ENCODE data around the gene BEND3. TPM values are rescaled to one million over a fixed set of nuclear protein-coding genes. Genes with fewer than 3 reads are reported as not detected.
"Not testable (repeated sequence)": the region's sequence is repeated elsewhere in the genome, so short reads cannot be mapped to it uniquely, and the experiment has no call there.

BEND3 gene
- polyA plus RNA-seq, 3 donors from 2014 or later = 0.04 to 0.46 (median 0.17) TPM

DNA sequence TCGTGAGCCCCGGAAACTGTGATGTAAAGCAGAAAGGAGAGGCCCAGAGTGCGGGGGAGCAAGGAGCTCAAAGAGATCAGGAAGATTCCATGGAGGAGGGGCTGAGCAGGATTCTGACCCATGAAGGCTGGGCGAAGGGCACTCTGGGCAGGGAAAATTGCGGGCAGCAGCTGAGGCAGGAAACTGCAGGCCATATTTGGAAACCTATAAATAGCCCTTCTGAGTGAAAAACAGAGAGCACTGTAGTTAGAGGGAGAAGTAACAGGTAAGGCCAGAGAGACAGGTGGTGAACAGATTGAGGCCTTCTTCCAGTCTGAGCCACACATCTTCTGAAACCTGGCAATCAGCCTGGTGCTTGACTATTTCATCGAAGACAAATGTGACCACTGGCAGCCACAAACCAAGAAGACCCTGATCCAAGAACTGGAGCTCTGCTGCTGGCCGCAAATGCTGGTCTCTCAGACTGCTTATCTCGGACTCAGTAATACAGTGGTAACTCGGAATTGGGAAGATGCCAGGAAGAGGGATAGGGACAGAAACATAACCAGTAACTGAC, 14.1 kb upstream of the BEND3 start:
- Mint-ChIP-seq H3K4me1 (no peaks in the 10 kb centered on the region), H3K9me3 (peaks cover 0 to 1% (median 0%) of the 10 kb centered on the region in 6 donors), H3K36me3 (no peaks in the 10 kb centered on the region), H3K27ac (no peak overlapping the region), H3K27me3 (ENCODE audit: low read depth in 3 of 3) (peaks cover 0 to 2% (median 2%) of the 10 kb centered on the region in 3 donors), H3K4me3 (no peak overlapping the region)
- no peak for DNase-seq

DNA sequence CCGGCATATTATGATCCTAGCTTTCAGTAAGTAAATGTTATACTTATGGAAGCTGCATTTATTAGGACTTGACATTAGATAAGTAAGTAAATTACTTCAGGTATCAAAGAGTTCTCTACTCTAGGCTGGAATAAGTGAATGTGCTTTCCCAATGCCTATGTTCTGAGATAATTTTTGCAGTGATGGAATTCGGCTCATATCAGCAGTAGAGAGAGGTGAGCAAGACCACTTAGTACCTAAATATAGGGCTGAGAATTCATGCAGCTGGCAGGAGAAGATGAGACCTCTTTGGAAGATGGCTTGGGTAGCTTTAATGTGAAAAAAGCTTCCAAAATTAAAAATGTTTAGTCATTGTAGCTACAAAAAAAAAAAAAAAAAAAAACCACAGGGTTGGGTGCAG, 13.3 kb upstream of the BEND3 start:
- no peak for DNase-seq
- no peak overlapping the region for H3K27ac Mint-ChIP-seq
- peaks cover 0 to 1% (median 0%) of the 10 kb centered on the region in 6 donors for H3K9me3 Mint-ChIP-seq
- no peaks in the 10 kb centered on the region for H3K4me1 Mint-ChIP-seq
- H3K27me3 Mint-ChIP-seq (ENCODE audit: low read depth in 3 of 3) = peaks cover 0 to 2% (median 2%) of the 10 kb centered on the region in 3 donors
- no peaks in the 10 kb centered on the region for H3K36me3 Mint-ChIP-seq
- H3K4me3 Mint-ChIP-seq = no peak overlapping the region

DNA sequence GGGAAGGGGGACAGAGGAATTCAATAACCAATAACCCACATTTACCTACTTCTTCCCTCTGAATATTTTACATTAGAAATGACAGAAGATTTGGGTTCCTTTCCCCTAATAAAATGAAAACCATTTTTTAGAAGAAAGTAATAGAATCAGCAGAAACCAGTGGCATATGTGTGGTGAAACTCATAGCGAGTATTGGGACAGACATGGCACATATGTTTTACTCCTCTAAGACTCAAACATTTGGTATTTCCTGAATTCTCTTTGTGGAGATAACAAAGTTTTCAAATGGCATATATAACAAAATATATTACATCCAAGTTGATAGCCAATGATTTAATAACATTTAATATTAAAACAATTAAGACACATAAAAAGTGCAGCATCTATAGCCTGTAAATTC, 12.9 kb upstream of the BEND3 start:
- H3K4me3 Mint-ChIP-seq = no peak overlapping the region
- DNase-seq = no peak
- H3K27me3 Mint-ChIP-seq (ENCODE audit: low read depth in 3 of 3) = peaks cover 0 to 2% (median 2%) of the 10 kb centered on the region in 3 donors
- H3K27ac Mint-ChIP-seq = no peak overlapping the region
- H3K9me3 Mint-ChIP-seq = peaks cover 0 to 1% (median 0%) of the 10 kb centered on the region in 6 donors
- no peaks in the 10 kb centered on the region for H3K36me3 Mint-ChIP-seq
- H3K4me1 Mint-ChIP-seq = no peaks in the 10 kb centered on the region

DNA sequence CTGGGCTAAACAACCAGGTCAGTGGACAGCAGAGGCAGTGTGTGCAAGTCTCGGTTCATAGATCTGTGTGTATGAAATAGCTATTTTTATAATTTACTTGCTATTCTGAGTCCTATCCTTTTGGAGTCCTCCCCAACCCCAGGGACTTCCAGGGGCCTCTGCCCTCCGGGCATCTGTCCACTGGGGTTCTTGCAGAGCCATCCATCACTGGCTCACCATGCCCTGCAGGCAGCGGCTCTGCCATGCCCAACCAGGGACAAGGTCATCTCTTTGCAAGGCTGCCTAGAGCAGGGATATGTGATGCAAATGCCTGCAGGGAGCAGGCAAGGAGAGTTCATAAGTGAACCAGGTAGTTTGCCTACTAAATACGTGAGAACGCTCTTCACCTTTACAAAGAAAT, 10.5 kb upstream of the BEND3 start:
- Mint-ChIP-seq H3K4me1 (no peaks in the 10 kb centered on the region), H3K4me3 (no peak overlapping the region), H3K27me3 (ENCODE audit: low read depth in 3 of 3) (peaks cover 0 to 2% (median 0%) of the 10 kb centered on the region in 3 donors), H3K27ac (no peak overlapping the region), H3K36me3 (no peaks in the 10 kb centered on the region), H3K9me3 (no peaks in the 10 kb centered on the region)
- DNase-seq = no peak

DNA sequence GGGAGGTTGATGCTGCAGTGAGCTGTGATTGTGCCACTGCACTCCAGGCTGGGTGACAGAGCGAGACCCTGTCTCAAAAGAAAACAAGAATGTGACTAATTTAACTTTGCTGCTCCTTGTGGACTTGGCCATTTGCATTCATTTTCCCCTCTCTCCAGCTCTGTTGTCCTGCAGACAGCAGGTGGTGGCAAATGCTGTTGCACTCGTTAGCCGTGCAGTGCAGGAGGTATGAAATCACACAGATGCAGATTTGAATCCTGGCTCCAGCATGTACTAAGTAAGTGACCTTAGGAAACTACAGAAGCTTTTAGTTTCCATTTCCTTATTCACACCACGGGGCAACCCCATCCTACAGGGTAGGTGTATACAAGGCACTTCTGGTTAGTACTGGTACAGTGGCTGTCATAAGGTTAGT, 9.6 kb upstream of the BEND3 start:
- DNase-seq = no peak
- H3K9me3 Mint-ChIP-seq = no peaks in the 10 kb centered on the region
- H3K27ac Mint-ChIP-seq = no peak overlapping the region
- H3K4me1 Mint-ChIP-seq = no peaks in the 10 kb centered on the region
- H3K27me3 Mint-ChIP-seq (ENCODE audit: low read depth in 3 of 3) = peaks cover 0 to 2% (median 0%) of the 10 kb centered on the region in 3 donors
- no peaks in the 10 kb centered on the region for H3K36me3 Mint-ChIP-seq
- H3K4me3 Mint-ChIP-seq = no peak overlapping the region

DNA sequence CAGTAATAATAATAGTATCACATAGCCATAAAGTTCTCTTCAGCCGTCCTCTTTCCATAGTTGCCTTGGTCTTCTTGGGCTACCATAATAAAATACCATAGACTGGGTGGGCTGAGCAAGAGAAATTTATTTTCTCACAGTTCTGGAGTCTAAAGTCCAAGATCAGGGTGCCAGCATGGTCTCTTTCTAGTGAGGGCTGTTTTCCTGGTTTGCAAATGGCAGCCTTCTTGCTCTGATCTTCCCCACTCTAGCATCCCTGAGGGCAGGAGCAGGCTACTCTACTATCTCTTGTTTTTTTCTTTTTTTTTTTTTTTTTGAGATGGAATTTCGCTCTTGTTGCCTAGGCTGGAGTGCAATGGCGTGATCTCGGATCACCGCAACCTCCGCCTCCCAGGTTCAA, 8.2 kb upstream of the BEND3 start:
- H3K27ac Mint-ChIP-seq = no peak overlapping the region
- H3K4me1 Mint-ChIP-seq = no peaks in the 10 kb centered on the region
- H3K4me3 Mint-ChIP-seq = no peak overlapping the region
- no peaks in the 10 kb centered on the region for H3K36me3 Mint-ChIP-seq
- peaks cover 0 to 2% (median 0%) of the 10 kb centered on the region in 3 donors for H3K27me3 Mint-ChIP-seq (ENCODE audit: low read depth in 3 of 3)
- DNase-seq = no peak
- H3K9me3 Mint-ChIP-seq = no peaks in the 10 kb centered on the region

DNA sequence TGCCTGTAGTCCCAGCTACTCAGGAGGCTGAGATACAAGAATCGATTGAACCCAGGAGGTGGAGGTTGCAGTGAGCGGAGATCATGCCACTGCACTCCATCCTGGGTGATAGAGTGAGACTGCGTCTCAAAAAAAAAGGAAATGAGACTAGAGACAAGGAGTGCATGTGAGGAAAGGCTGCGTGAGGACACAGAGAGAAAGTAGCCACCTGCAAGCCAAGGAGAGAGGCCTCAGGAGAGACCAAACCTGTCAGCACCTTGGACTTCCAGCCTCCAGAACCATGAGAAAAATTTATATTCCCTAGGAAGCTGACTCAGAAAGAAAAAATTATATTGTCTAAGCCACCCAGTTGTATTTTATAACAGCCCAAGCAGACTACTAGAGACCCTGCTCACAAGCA, 7.4 kb upstream of the BEND3 start:
- Mint-ChIP-seq H3K4me3 (no peak overlapping the region), H3K27ac (no peak overlapping the region), H3K36me3 (no peaks in the 10 kb centered on the region), H3K4me1 (no peaks in the 10 kb centered on the region), H3K9me3 (no peaks in the 10 kb centered on the region), H3K27me3 (ENCODE audit: low read depth in 3 of 3) (peaks cover 0 to 2% (median 0%) of the 10 kb centered on the region in 3 donors)
- DNase-seq = no peak

DNA sequence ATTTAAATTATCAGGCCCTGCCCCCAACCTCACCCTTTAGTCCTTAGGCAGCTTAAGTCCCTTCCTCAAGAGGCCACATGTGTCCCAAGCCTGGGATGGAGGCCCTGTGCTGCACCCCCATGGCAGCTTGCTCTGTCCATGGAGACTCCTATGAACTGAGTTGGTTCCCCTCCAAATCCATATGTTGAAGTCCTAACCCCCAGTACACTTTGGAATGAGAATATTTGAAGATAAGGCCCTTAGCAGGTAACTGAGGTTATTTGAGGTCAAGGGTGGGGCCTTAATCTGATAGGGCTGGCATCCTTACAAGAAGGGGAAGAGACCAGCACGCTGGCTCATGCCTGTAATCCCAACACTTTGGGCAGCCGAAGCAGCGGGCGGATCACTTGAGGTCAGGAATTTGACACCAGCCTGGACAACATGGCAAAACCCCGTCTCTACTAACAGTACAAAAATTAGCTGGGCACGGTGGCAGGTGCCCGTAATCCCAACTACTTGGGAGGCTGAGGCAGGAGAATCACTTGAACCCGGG, 6.7 kb upstream of the BEND3 start:
- H3K27me3 Mint-ChIP-seq (ENCODE audit: low read depth in 3 of 3) = peaks cover 0 to 3% (median 2%) of the 10 kb centered on the region in 3 donors
- H3K9me3 Mint-ChIP-seq = no peaks in the 10 kb centered on the region
- H3K36me3 Mint-ChIP-seq = no peaks in the 10 kb centered on the region
- no peak for DNase-seq
- no peak overlapping the region for H3K27ac Mint-ChIP-seq
- H3K4me1 Mint-ChIP-seq = no peaks in the 10 kb centered on the region
- no peak overlapping the region for H3K4me3 Mint-ChIP-seq

DNA sequence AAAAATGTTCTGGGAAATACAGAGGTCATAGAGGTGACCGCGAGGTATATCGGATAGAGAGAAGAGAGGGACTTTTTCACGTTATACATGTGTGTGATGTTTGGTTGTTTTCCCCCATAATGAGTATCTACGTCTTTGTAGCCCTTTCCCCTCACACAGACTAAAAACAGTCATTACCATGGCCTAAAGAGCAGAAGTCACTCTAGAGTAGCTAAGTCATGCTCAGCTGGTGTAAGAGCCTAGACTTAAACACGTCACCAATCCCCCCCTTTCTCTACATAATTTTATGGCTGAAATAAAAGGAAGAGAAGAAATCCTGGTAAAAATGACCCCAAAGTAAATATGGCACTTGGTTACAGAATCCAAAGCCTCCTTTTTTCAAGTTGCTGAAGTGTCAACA, 6.0 kb upstream of the BEND3 start:
- H3K4me3 Mint-ChIP-seq = no peak overlapping the region
- peaks cover 4 to 7% (median 4%) of the 10 kb centered on the region in 3 donors for H3K27me3 Mint-ChIP-seq (ENCODE audit: low read depth in 3 of 3)
- no peak for DNase-seq
- no peaks in the 10 kb centered on the region for H3K9me3 Mint-ChIP-seq
- no peak overlapping the region for H3K27ac Mint-ChIP-seq
- peaks cover 6 to 7% of the 10 kb centered on the region in 2 donors for H3K4me1 Mint-ChIP-seq
- no peaks in the 10 kb centered on the region for H3K36me3 Mint-ChIP-seq

DNA sequence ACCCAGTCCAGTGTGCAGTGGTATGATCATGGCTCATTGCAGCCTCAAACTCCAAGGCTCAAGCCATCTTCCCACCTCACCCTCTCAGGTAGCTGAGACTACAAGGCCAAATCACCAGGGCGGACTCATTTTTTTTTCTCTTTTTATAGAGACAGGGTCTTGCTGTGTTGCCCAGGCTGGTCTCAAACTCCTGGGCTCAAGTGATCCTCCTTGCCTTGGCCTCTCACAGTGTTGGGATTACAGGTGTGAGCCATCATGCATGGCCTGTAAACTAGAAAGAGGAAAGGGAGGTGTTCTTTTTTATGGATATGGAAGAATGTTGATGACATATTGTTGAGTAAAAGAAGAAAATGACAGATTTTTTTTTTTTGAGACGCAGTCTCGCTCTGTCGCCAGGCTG, 5.1 kb upstream of the BEND3 start:
- Mint-ChIP-seq H3K36me3 (no peaks in the 10 kb centered on the region), H3K9me3 (no peaks in the 10 kb centered on the region), H3K4me3 (no peak overlapping the region), H3K27me3 (ENCODE audit: low read depth in 3 of 3) (peaks cover 6 to 11% (median 10%) of the 10 kb centered on the region in 3 donors), H3K27ac (no peak overlapping the region), H3K4me1 (peaks cover 10 to 12% of the 10 kb centered on the region in 2 donors)
- no peak for DNase-seq

DNA sequence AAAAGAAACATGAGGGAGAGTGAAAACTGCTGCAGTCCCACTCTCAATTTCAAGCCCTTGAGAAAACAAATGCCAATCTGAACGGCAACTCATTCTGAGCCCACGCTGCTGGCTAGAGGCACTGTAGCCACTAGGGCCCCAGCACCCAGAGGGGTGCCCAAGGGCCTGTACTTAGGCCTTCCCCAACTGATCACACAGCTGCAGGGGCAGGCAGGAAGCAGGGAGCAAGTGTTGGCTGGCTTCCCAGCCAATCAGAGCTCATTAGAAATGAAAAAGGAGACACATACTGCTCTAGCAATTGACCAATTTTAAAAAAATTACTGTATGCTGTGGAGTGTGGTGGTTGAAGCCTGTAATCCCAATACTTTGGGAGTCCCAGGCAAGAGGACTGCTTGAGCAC, 3.7 kb upstream of the BEND3 start:
- no peaks in the 10 kb centered on the region for H3K36me3 Mint-ChIP-seq
- DNase-seq = no peak
- peaks cover 11 to 13% of the 10 kb centered on the region in 2 donors for H3K4me1 Mint-ChIP-seq
- no peaks in the 10 kb centered on the region for H3K9me3 Mint-ChIP-seq
- H3K27ac Mint-ChIP-seq = no peak overlapping the region
- H3K27me3 Mint-ChIP-seq (ENCODE audit: low read depth in 3 of 3) = peaks cover 6 to 11% (median 10%) of the 10 kb centered on the region in 3 donors
- no peak overlapping the region for H3K4me3 Mint-ChIP-seq

DNA sequence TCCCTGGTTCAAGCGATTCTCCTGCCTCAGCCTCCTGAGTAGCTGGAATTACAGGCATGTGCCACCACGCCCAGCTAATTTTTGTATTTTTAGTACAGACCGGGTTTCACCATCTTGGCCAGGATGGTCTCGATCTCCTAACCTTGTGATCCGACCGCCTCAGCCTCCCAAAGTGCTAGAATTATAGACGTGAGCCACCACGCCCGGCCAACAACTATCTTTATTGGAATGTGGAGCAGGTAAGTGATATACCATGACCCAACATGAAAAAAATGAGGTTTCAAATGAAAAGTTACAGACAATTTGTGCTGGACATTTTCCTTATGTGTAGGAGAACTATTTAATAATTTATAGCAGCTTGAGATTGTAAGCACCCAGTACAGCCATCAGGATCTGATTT, 3.2 kb upstream of the BEND3 start:
- H3K9me3 Mint-ChIP-seq, H3K36me3 Mint-ChIP-seq, H3K27ac Mint-ChIP-seq, DNase-seq, H3K4me3 Mint-ChIP-seq: not testable (repeated sequence)
- peaks cover 7 to 12% (median 11%) of the 10 kb centered on the region in 3 donors for H3K27me3 Mint-ChIP-seq (ENCODE audit: low read depth in 3 of 3)
- H3K4me1 Mint-ChIP-seq = peaks cover 13 to 17% of the 10 kb centered on the region in 2 donors

DNA sequence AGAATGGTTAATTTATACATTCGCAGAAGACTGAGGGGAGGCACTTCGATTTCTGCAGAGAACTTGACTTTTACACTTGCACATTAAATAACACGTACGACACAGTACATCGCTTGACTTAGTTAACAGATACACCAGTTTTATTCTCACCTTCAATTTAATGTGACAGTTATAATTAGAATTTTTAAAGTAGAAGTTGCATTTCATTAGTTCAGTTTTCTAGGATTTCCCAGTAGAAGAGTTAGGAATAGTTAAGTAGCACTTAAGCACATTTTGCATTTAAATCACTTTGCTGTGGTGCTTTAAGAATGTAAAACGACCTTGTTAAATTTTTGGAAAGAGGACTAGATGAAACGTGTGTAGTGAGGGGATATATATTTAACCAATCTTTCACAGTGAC, 1.6 kb upstream of the BEND3 start:
- Mint-ChIP-seq H3K4me1 (peaks cover 14 to 21% of the 10 kb centered on the region in 2 donors), H3K36me3 (no peaks in the 10 kb centered on the region), H3K4me3 (peak overlapping the region in 4 of 5 donors; percentile 83 to 87 (median 86)), H3K27me3 (ENCODE audit: low read depth in 3 of 3) (peaks cover 9 to 12% (median 11%) of the 10 kb centered on the region in 3 donors), H3K9me3 (no peaks in the 10 kb centered on the region), H3K27ac (no peak overlapping the region)
- no peak for DNase-seq

DNA sequence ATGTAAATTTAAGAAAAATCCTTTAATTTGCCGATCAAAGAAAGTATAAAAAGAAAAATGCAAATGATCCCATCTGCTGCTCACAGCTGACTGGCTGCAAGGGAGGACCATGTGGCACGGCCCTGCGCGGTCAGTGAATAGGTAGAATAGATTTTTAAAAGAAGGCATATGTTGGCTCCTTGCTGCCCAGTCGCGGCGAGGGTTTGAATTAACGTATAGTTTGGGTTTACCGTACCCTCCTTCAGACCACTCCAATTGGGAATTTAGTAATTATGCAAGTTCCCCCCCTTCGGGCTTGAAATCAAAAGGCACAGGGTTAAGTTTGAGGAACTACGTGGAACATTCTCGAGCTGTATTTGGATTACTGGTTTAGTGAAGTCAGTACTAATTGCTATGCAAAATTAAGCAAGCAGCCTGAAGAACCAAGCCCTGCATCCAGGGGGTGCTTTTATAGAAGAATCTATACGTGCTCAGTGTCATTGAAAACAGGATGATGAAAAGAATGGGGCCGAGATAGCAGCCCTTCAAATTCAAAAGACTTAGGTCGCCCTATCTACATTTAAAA, 1.1 kb upstream of the BEND3 start:
- Mint-ChIP-seq H3K4me1 (peaks cover 14 to 21% of the 10 kb centered on the region in 2 donors), H3K27ac (no peak overlapping the region), H3K9me3 (no peaks in the 10 kb centered on the region), H3K27me3 (ENCODE audit: low read depth in 3 of 3) (peaks cover 9 to 12% (median 11%) of the 10 kb centered on the region in 3 donors), H3K4me3 (peak overlapping the region; percentile 83 to 87 (median 85)), H3K36me3 (no peaks in the 10 kb centered on the region)
- DNase-seq = peak; percentile 2 to 11 (median 2)
